DND-41 (cell line): ENCODE results near the gene SLC7A1.

Experiments used
- EZH2 ChIP-seq: IDR thresholded peaks from 3 replicates; pipeline ENCODE4 v1.6.1; 2012; ENCODE audit warnings: borderline replicate concordance, low read depth, mild to moderate bottlenecking, moderate library complexity, low read length, inconsistent platforms; ENCODE audit not compliant: severe bottlenecking
- TF ChIP-seq, protein P1 (sequence below): IDR thresholded peaks from 2 replicates; pipeline ENCODE4 v1.5.1; 2012; ENCODE audit warnings: borderline replicate concordance, low read length, moderate library complexity, mild to moderate bottlenecking; ENCODE audit not compliant: poor library complexity, severe bottlenecking; ENCODE audit errors: extremely low read depth

DNA sequence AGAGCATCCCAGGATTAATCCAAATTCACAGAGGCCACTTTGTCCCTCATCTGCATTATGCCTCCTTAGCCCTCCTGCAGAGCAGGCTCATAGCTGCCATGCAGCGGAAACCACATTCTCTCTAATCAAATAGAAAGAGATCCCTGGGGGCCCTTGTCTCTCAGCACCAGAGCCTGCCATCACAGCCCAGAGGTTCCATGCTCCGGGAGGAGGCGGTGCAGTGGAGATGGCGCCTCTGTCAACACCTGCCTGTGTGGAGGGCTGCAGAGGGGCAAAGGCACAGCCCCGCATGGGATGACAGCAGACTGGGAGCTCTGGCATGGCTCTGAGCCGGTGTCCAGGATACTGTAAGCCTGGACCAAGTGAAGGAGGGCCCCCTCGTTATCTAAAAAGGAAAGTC is 111.3 kb downstream of the SLC7A1 start:
- TF ChIP-seq, protein P1, sequence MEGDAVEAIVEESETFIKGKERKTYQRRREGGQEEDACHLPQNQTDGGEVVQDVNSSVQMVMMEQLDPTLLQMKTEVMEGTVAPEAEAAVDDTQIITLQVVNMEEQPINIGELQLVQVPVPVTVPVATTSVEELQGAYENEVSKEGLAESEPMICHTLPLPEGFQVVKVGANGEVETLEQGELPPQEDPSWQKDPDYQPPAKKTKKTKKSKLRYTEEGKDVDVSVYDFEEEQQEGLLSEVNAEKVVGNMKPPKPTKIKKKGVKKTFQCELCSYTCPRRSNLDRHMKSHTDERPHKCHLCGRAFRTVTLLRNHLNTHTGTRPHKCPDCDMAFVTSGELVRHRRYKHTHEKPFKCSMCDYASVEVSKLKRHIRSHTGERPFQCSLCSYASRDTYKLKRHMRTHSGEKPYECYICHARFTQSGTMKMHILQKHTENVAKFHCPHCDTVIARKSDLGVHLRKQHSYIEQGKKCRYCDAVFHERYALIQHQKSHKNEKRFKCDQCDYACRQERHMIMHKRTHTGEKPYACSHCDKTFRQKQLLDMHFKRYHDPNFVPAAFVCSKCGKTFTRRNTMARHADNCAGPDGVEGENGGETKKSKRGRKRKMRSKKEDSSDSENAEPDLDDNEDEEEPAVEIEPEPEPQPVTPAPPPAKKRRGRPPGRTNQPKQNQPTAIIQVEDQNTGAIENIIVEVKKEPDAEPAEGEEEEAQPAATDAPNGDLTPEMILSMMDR = no peak
- TF ChIP-seq EZH2 = no peak
